Pancreas (tissue), 10 donors: ENCODE results near the gene CHST11. TPM values are rescaled to one million over a fixed set of nuclear protein-coding genes. Genes with fewer than 3 reads are reported as not detected.

Experiments used
- ATAC-seq, 4 donors: fragments of 200-7000 bp; cut with Tn5 transposase; one replicate each; pipeline versions ENCODE4 v1.8.0 to v1.9.1; 2020; ENCODE audit warnings: mild to moderate bottlenecking in 4 of 4, moderate library complexity in 4 of 4
- DNase-seq, 6 donors: peaks; one replicate each; pipeline ENCODE4 v3.0.0-alpha.2; 2020
- FAIRE-seq: peaks from 2 replicates; lab custom pipeline; 2012; peaks lifted over from hg19 to GRCh38; lab: Jason Lieb, UNC
- H3K27ac ChIP-seq, 4 donors: fragments of 200-600 bp; sonication (generic); 1 replicate in 3 of 4; 2 replicates in 1 of 4; pipeline versions ENCODE4 v1.5.0 to v1.8.0; 2020
- H3K27me3 ChIP-seq, 4 donors: fragments of 200-600 bp; one replicate each; pipeline ENCODE4 v1.8.0; 2021
- H3K36me3 ChIP-seq, 3 donors: fragments of 200-600 bp; sonication (generic) in 1 of 3; one replicate each; pipeline versions ENCODE4 v1.5.0 to v1.8.0; 2020 to 2021
- H3K4me1 ChIP-seq, 3 donors: fragments of 200-600 bp; one replicate each; pipeline ENCODE4 v1.8.0; 2021
- H3K4me3 ChIP-seq, 4 donors: fragments of 200-600 bp; sonication (generic) in 2 of 4; one replicate each; pipeline versions ENCODE4 v1.5.0 to v1.8.0; 2020 to 2021
- H3K9me3 ChIP-seq, 4 donors: fragments of 200-600 bp; one replicate each; pipeline ENCODE4 v1.8.0; 2021
- WGBS, 2 donors: extraction: QIAGEN DNeasy Blood & Tissue Kit; methylation state at CpG; one replicate each; pipeline ENCODE4 v1.1.7; 2013; 5-methylcytosine and 5-hydroxymethylcytosine counted together
- intact Hi-C, 3 donors: fragments of 100-400 bp; cut with DNase I; formaldehyde crosslinking; loops; one replicate each; pipeline versions ENCODE4 v1.11.1 to v1.14.2; 2022
- polyA plus RNA-seq, 2 donors: library from polyadenylated mRNA; stranded (reverse); fragments of 200-250 nt; gene quantifications; one replicate each; pipeline ENCODE4 v1.2.3, GENCODE V29; 2013
- total RNA-seq, 6 donors: library from RNA; stranded (reverse); fragmentation: NEBNext Ultra II Directional in 4 of 6; extraction: Animal tissue kit (Norgen Biotek cat#: 25700) in 4 of 6; gene quantifications; one replicate each; pipeline versions ENCODE4 v1.2.1 to v1.2.4, GENCODE V29; 2021 to 2023
- TF ChIP-seq, protein P1 (sequence below), 4 donors: fragments of 200-600 bp; sonication (generic) in 3 of 4; IDR thresholded peaks; one replicate each; pipeline versions ENCODE4 v1.5.0 to v1.8.0; 2021; ENCODE audit warnings: antibody characterized with exemption in 4 of 4
- donor health status: healthy with polysubstance abuse.
- donor health status: DM: no; HTN: no; CAD: no; lungs with moderate emphysema.
- donor health status: DM: no; HTN: no; CAD: no.
- donor health status: control.
- donor health status: control.
- donor health status: Bipolar disorder and iron deficiency.
- donor health status: DM: yes; HTN: yes; CAD: no.
- donor health status: DM: no; HTN: no; CAD: no.
- donor health status: DM: no; HTN: no; CAD: no.
- donor health status: DM: yes; HTN: yes; CAD: no.

The CHST11 gene
- total and polyA plus RNA-seq, 8 donors, result 1.1 to 14.8 (median 7.8) TPM

DNA sequence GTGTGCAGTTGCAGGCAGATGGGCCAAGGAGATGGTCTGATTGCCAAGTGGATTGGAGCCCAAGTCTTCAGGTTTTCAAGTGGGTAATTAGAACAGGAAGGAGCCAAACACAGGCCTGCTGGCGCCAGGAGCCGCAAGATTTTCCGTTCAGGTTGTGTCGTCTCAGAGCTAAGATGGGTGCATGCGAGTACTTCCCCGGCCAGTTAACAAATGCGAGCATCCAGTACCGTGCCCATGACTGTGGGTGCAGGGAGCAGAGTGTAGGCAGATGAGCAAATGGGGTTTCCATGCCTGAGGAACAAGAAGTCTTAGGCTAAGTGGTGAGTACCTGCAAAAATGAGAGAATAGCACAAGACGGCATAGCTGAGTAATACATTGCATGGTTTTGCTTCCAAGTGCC is 90.5 kb downstream of the CHST11 start:
- intact Hi-C loops, result no loop called here
- no peaks in the 10 kb centered on the region for H3K27me3 ChIP-seq
- ATAC-seq (no peak), DNase-seq (no peak), FAIRE-seq (no peak)
- WGBS, 2 donors, result 90 to 93% methylated on average over 9 of the region's 9 CpGs
- no peak overlapping the region for H3K4me3 ChIP-seq
- TF ChIP-seq, protein P1, sequence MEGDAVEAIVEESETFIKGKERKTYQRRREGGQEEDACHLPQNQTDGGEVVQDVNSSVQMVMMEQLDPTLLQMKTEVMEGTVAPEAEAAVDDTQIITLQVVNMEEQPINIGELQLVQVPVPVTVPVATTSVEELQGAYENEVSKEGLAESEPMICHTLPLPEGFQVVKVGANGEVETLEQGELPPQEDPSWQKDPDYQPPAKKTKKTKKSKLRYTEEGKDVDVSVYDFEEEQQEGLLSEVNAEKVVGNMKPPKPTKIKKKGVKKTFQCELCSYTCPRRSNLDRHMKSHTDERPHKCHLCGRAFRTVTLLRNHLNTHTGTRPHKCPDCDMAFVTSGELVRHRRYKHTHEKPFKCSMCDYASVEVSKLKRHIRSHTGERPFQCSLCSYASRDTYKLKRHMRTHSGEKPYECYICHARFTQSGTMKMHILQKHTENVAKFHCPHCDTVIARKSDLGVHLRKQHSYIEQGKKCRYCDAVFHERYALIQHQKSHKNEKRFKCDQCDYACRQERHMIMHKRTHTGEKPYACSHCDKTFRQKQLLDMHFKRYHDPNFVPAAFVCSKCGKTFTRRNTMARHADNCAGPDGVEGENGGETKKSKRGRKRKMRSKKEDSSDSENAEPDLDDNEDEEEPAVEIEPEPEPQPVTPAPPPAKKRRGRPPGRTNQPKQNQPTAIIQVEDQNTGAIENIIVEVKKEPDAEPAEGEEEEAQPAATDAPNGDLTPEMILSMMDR (IDR thresholded peaks at IDR 0.05), result no peak
- H3K36me3 ChIP-seq, result no peaks in the 10 kb centered on the region
- no peak overlapping the region for H3K27ac ChIP-seq
- no peaks in the 10 kb centered on the region for H3K4me1 ChIP-seq
- H3K9me3 ChIP-seq, result no peaks in the 10 kb centered on the region

DNA sequence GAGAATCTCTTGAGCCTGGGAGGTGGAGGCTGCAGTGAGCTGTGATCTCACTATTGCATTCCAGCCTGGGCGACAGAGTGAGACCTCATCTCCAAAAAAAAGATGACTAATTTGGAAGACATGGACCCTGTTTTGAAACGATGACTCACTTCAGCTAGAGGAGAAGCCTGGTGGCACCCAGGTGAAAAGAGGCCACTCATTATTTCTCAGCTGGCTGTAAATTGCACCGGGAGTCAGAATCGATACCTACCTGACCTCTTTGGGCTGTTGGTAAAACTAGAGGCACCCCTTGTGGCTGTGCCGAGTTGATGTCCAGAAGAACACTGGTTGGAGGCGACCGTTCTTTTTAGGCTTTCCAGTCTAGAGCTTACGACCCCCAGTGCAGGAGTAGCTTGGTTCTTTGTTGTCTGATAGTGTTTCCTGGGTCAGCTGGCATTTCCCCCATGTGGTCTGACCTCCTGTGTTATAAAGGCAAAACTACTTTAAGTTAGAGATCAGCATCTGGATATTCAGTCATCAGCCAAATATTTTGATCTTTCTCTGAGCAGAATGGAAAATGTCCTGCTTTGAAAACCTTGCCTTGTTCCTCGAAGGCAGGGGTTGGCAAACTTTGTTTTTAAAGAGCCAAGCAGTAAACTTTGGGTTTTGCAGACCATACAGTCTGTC is 93.2 kb downstream of the CHST11 start:
- TF ChIP-seq, protein P1 (IDR thresholded peaks at IDR 0.05), result no peak
- DNase-seq, result no peak
- Histone ChIP-seq H3K4me1 (no peaks in the 10 kb centered on the region), H3K27me3 (no peaks in the 10 kb centered on the region), H3K36me3 (no peaks in the 10 kb centered on the region), H3K27ac (no peak overlapping the region), H3K4me3 (no peak overlapping the region), H3K9me3 (no peaks in the 10 kb centered on the region)
- FAIRE-seq, result no peak
- intact Hi-C loops, result no loop called here
- 84 to 87% methylated on average over 9 of the region's 9 CpGs for WGBS, 2 donors
- ATAC-seq, result no peak

DNA sequence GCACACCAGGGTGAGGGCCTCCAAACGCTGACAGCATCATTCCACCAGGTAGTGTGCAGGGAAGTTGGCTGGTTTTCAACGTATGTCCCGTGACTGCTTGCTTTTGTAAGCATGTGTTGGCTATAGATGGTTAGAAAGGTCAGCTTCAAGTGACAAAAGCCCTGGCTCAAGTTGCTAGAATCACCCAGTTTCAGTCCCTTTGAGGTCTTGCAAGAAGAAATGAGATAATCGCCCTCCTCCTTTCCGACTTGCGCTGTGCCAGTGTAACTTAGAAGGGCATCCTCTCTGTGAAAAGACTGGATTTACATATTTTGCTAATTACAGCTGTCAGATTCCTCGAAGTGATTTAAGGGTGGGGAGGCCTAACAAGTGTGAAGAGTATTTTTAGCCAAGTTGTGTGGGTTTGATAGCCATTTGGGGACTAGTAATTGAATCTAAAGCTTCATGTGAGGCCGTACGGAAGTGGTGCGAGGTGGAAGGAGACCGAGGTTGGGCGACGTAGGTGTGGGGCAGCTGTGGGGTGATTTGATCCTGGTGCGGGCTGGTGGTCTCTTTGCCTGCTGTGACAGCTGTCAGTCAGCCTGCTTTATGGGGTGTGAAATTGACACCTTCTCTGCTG is 94.7 kb downstream of the CHST11 start:
- H3K9me3 ChIP-seq, result no peaks in the 10 kb centered on the region
- ATAC-seq (no peak), FAIRE-seq (no peak), DNase-seq (no peak)
- H3K4me1 ChIP-seq, result no peaks in the 10 kb centered on the region
- WGBS, 2 donors, result 86 to 88% methylated on average over 14 of the region's 14 CpGs
- intact Hi-C loops, result no loop called here
- no peaks in the 10 kb centered on the region for H3K36me3 ChIP-seq
- TF ChIP-seq, protein P1 (IDR thresholded peaks at IDR 0.05), result no peak
- no peak overlapping the region for H3K4me3 ChIP-seq
- no peaks in the 10 kb centered on the region for H3K27me3 ChIP-seq
- no peak overlapping the region for H3K27ac ChIP-seq

DNA sequence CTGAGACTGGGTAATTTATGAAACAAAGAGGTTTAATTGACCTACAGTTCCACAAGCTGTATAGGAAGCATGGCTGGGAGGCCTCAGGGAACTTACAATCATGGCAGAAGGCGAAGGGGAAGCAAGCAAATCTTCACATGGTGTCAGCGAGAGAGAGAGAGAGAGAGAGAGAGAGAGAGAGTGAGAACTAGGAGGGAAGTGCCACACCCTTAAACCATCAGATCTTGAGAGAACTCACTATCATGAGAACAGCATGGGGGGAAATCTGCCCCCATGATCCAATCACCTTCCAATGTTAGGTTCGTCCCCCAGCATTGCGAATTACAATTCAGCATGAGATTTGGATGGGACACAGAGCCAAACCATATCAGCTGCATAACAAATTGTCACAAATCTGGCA is 96.7 kb downstream of the CHST11 start:
- intact Hi-C loops, result no loop called here
- ATAC-seq (no peak), DNase-seq (no peak), FAIRE-seq (no peak)
- 94 to 100% methylated on average over 4 of the region's 4 CpGs for WGBS, 2 donors
- TF ChIP-seq, protein P1 (IDR thresholded peaks at IDR 0.05), result no peak
- Histone ChIP-seq H3K4me1 (no peaks in the 10 kb centered on the region), H3K36me3 (no peaks in the 10 kb centered on the region), H3K27ac (no peak overlapping the region), H3K27me3 (no peaks in the 10 kb centered on the region), H3K9me3 (no peaks in the 10 kb centered on the region), H3K4me3 (no peak overlapping the region)

DNA sequence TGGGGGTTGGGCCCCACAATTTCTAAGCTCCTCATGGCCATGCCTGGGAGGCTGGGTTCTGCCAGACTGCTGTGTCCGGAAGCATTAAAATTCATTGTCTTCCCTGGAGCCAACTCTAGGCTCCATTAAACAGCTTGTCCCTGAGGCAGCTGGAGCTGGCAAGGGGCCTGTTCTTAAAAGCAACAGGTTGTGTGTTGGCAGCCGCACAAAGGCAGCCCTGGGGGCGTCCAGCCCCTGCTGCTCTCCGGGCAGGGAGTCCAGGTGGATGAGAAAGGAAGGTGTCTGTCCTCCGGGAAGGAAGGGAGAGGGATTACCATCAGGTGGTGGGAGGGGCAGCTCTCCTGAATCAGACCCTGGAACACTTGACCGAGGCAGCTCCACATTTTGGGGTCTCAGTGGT is 98.9 kb downstream of the CHST11 start:
- intact Hi-C loops, result no loop called here
- FAIRE-seq (no peak), DNase-seq (peak in 1 of 6 donors; percentile 22), ATAC-seq (no peak)
- Histone ChIP-seq H3K36me3 (no peaks in the 10 kb centered on the region), H3K27me3 (no peaks in the 10 kb centered on the region), H3K4me1 (no peaks in the 10 kb centered on the region), H3K4me3 (no peak overlapping the region), H3K9me3 (no peaks in the 10 kb centered on the region), H3K27ac (no peak overlapping the region)
- TF ChIP-seq, protein P1 (IDR thresholded peaks at IDR 0.05), result no peak
- WGBS, 2 donors, result 54 to 57% methylated on average over 6 of the region's 6 CpGs
